GM12865 (cell line): Measurements from ENCODE around the gene NEUROD4.
A peak's percentile ranks its signal among the peaks of the same experiment; 100 is the strongest.

Experiments
- DNase-seq: peaks from one replicate; pipeline ENCODE4 v3.0.0; 2010; ENCODE audit warnings: low read depth
- H3K4me3 ChIP-seq: 2 replicates; pipeline ENCODE4 v1.5.1; 2011; ENCODE audit warnings: mild to moderate bottlenecking, low read depth, low read length, control low read depth
- CTCF ChIP-seq: IDR thresholded peaks from 2 replicates; pipeline ENCODE4 v1.5.1; 2011; ENCODE audit warnings: low read length, control low read depth, low read depth, inconsistent platforms; ENCODE audit not compliant: insufficient read depth; ENCODE audit errors: missing control alignments

Gene NEUROD4, protein sequence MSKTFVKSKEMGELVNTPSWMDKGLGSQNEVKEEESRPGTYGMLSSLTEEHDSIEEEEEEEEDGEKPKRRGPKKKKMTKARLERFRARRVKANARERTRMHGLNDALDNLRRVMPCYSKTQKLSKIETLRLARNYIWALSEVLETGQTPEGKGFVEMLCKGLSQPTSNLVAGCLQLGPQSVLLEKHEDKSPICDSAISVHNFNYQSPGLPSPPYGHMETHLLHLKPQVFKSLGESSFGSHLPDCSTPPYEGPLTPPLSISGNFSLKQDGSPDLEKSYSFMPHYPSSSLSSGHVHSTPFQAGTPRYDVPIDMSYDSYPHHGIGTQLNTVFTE

DNA sequence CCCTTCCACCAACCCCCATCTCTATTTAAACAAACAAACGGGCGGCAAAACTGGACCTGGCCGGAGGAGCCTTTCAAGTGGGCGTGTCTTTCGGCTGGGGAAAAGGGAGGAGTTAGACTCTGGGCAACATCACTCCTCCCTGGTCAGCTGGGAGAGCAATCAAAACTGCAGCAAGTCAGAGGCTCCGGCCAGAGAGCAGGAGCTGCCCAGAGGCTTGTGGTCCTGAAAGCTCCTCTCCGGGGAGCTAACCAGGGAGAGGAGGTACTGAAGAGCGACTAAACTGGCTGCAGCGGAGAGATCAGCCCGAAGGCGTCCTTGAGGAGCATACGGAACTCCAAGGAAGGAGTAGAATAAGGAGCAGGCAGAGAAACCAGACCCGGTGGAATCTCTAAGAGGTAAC is at the start of gene NEUROD4:
TSS of gene NEUROD4 (plus strand) at position 191 of the 400 bp plus-strand sequence. CDS start 6,466 bp downstream, outside the sequence.
- peak; percentile 25 for DNase-seq
- H3K4me3 ChIP-seq: no peak within 1 kb of the TSS
- no peak for TF ChIP-seq CTCF

DNA sequence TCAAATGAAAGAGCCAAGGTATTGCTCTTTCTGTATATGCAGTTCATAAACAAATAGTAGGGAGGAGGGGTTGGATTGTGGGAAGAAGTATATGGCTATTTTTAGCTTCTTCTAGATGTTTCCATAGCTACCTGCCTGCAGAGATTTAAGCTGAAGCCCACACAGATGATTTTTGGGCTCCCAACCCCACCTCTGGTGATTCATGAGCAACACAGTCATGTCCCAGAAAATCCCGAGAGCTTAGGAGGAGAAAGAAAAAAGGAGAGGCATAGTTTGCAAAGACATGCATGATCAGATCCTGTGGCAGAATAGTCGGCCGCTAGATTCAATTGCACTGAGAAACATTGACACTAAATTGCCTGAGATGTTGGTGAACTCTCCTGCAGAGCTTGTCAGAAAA is 49.0 kb upstream of the NEUROD4 start:
- H3K4me3 ChIP-seq: no peak overlapping the region
- no peak for DNase-seq
- TF ChIP-seq CTCF: no peak

- H3K4me3 ChIP-seq: no peak overlapping the region
- no peak for DNase-seq
- no peak for TF ChIP-seq CTCF
Observed at GRCh38 chr12:54973556-54973955, 46.2 kb upstream of the NEUROD4 start.

GRCh38 chr12:54974279-54974678 is 45.5 kb upstream of the NEUROD4 start:
- TF ChIP-seq CTCF: no peak
- no peak for DNase-seq
- H3K4me3 ChIP-seq: no peak overlapping the region

GRCh38 chr12:54975272-54975671 is 44.5 kb upstream of the NEUROD4 start:
- TF ChIP-seq CTCF: no peak
- DNase-seq: no peak
- no peak overlapping the region for H3K4me3 ChIP-seq

GRCh38 chr12:54975875-54976274 is 43.9 kb upstream of the NEUROD4 start:
- H3K4me3 ChIP-seq: no peak overlapping the region
- TF ChIP-seq CTCF: no peak
- no peak for DNase-seq

DNA sequence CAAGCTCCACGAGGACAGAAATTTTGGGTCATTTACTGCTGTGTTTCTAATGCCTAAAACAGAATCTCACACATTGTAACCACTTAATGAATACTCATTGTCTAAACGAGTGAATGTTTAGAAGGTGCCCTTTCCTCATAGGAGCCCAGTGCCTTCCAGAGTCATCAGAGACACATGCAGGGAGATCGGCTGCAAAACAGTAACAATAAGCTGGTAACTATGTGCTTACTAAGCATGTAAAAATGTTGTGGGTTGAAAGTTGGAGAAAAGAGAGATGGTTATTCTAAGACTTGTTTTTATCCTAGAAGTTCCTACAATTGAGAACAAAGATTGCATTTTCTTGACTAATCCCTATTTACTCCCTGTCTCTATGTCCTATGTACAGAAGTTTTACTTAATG is 42.6 kb upstream of the NEUROD4 start:
- TF ChIP-seq CTCF: no peak
- DNase-seq: no peak
- H3K4me3 ChIP-seq: no peak overlapping the region
